K562 (cell line): Measurements from ENCODE around the gene NDST3. TPM values are rescaled to one million over a fixed set of nuclear protein-coding genes. Genes with fewer than 3 reads are reported as not detected.

Experiments used
- ATAC-seq: fragments of 200-7000 bp; cut with Tn5 transposase; 3 replicates; pipeline ENCODE4 v1.9.1; 2020; ENCODE audit warnings: moderate library complexity
- BruUV-seq: library from RNA; stranded (reverse); fragments of 400-500 nt; replicated peaks from 2 replicates; lab custom pipeline; 2021; lab: Mats Ljungman, UMichigan
- CTCF ChIA-PET: fragments of 300-600 bp; formaldehyde crosslinking; extraction: SDS; loops from one replicate; lab custom pipeline; 2021; ENCODE audit warnings: low intra/inter-chr PET ratio; lab: Yijun Ruan, JAX
- POLR2A ChIA-PET: fragments of 300-600, 350-650 bp; sonication (Branson Sonifier 250); formaldehyde crosslinking; extraction: SDS; loops from one replicate; lab custom pipeline; 2021; ENCODE audit warnings: antibody characterized with exemption, inconsistent platforms; lab: Yijun Ruan, JAX
- DNase-seq, 4 experiments: peaks; one replicate each; pipeline versions ENCODE4 v3.0.0 to v3.0.0-alpha.2; 2011 to 2018; ENCODE audit warnings: low spot score in 3 of 4, mixed read lengths in 3 of 4; ENCODE audit errors: extremely low read depth in 1 of 4
- FAIRE-seq: peaks from 2 replicates; lab custom pipeline; 2011; peaks lifted over from hg19 to GRCh38; lab: Jason Lieb, UNC
- H2AFZ ChIP-seq: 2 replicates; pipeline ENCODE4 v1.6.0; 2011; ENCODE audit warnings: low read depth, low read length, control low read depth, inconsistent platforms
- H3K27ac ChIP-seq: fragments of 200-600 bp; 3 replicates; pipeline ENCODE4 v1.8.0; 2011; ENCODE audit warnings: low read depth, mild to moderate bottlenecking, control low read depth, inconsistent platforms, low read length, moderate library complexity, mixed read lengths; ENCODE audit errors: extremely low read depth
- H3K27me3 ChIP-seq, 2 experiments: fragments of 300-600 bp in 1 of 2; 2 replicates in 1 of 2; 3 replicates in 1 of 2; pipeline versions ENCODE4 v1.6.0 to v1.8.0; 2011; ENCODE audit warnings: inconsistent platforms in 2 of 2, low read length in 2 of 2, mild to moderate bottlenecking in 1 of 2, mixed read lengths in 1 of 2, moderate library complexity in 1 of 2; ENCODE audit not compliant: control insufficient read depth in 2 of 2, insufficient read depth in 2 of 2
- H3K36me3 ChIP-seq: fragments of 300-600 bp; 3 replicates; pipeline ENCODE4 v1.8.0; 2011; ENCODE audit warnings: mild to moderate bottlenecking, low read length, inconsistent platforms; ENCODE audit not compliant: control insufficient read depth, insufficient read depth
- H3K4me1 ChIP-seq, 2 experiments: fragments of 200-600 bp in 1 of 2; replicated peaks in 1 of 2; 2 replicates in 1 of 2; 3 replicates in 1 of 2; pipeline versions ENCODE4 v1.5.1 to v1.8.0; 2011; ENCODE audit warnings: inconsistent platforms in 2 of 2, low read length in 2 of 2, mild to moderate bottlenecking in 1 of 2, mixed read lengths in 1 of 2, moderate library complexity in 1 of 2; ENCODE audit not compliant: control insufficient read depth in 2 of 2, insufficient read depth in 2 of 2
- H3K4me2 ChIP-seq: 2 replicates; pipeline ENCODE4 v1.6.1; 2011; ENCODE audit warnings: low read length, control low read depth, inconsistent platforms, mixed read lengths; ENCODE audit not compliant: insufficient read depth
- H3K4me3 ChIP-seq: fragments of 200-600 bp; sonication (generic), shearing (Covaris generic); 2 replicates; pipeline ENCODE4 v1.5.1; 2016; ENCODE audit warnings: control low read depth, inconsistent platforms
- H3K79me2 ChIP-seq: fragments of 200-600 bp; 3 replicates; pipeline ENCODE4 v1.8.0; 2011; ENCODE audit warnings: low read length, inconsistent platforms; ENCODE audit not compliant: control insufficient read depth, insufficient read depth
- H3K9ac ChIP-seq, 2 experiments: 2 replicates each; pipeline versions ENCODE4 v1.6.0 to v1.6.1; 2011; ENCODE audit warnings: low read depth in 2 of 2, low read length in 2 of 2, control low read depth in 1 of 2, inconsistent platforms in 1 of 2, mild to moderate bottlenecking in 1 of 2, mixed read lengths in 1 of 2; ENCODE audit not compliant: insufficient read depth in 1 of 2
- H3K9me1 ChIP-seq: one replicate; pipeline ENCODE4 v1.6.0; 2011; ENCODE audit warnings: inconsistent platforms, mild to moderate bottlenecking, low read length, moderate library complexity; ENCODE audit not compliant: control insufficient read depth, insufficient read depth
- H3K9me3 ChIP-seq: replicated peaks from 2 replicates; pipeline ENCODE4 v1.5.1; 2011; ENCODE audit warnings: low read depth, low read length, inconsistent platforms; ENCODE audit not compliant: control insufficient read depth, insufficient read depth
- H4K20me1 ChIP-seq: replicated peaks from 2 replicates; pipeline ENCODE4 v1.6.1; 2011; ENCODE audit warnings: low read length, inconsistent platforms, mixed read lengths; ENCODE audit not compliant: control insufficient read depth, insufficient read depth
- COPS2 ChIP-seq: fragments of 450-650 bp; conservative IDR thresholded peaks from 2 replicates; pipeline ENCODE4 v1.6.1; 2016; ENCODE audit warnings: mild to moderate bottlenecking, moderate library complexity
- HCFC1 ChIP-seq: IDR thresholded peaks from 2 replicates; pipeline ENCODE4 v1.6.1; 2012; ENCODE audit warnings: low read depth, low read length, improper control_type of control experiment
- IRF2 ChIP-seq: sonication (generic); formaldehyde crosslinking; IDR thresholded peaks from 2 replicates; pipeline ENCODE4 v1.8.1; 2022; ENCODE audit warnings: mild to moderate bottlenecking, missing genetic modification reagents
- KAT2B ChIP-seq: IDR thresholded peaks from one replicate; pipeline ENCODE4 v1.6.1; 2012; ENCODE audit warnings: low read depth, mild to moderate bottlenecking, control low read depth, inconsistent platforms, low read length, moderate library complexity
- KLF13 ChIP-seq: fragments of 450-650 bp; IDR thresholded peaks from 2 replicates; pipeline ENCODE4 v1.6.1; 2016; ENCODE audit warnings: missing genetic modification characterization, low read depth, mild to moderate bottlenecking, missing compliant biosample characterization, moderate library complexity, borderline replicate concordance
- MTA2 ChIP-seq: fragments of 450-650 bp; IDR thresholded peaks from 2 replicates; pipeline ENCODE4 v1.6.1; 2016; ENCODE audit warnings: low read depth
- NCOA4 ChIP-seq: fragments of 450-650 bp; IDR thresholded peaks from 2 replicates; pipeline ENCODE4 v1.6.1; 2018; ENCODE audit warnings: mild to moderate bottlenecking; ENCODE audit not compliant: partially characterized antibody
- PYGO2 ChIP-seq: fragments of 450-650 bp; IDR thresholded peaks from 2 replicates; pipeline ENCODE4 v1.6.1; 2016; ENCODE audit warnings: mild to moderate bottlenecking, missing genetic modification characterization, moderate library complexity, missing compliant biosample characterization
- RBM22 ChIP-seq: fragments of 200-400 bp; formaldehyde crosslinking; IDR thresholded peaks from 2 replicates; pipeline ENCODE4 v1.6.1; 2018; ENCODE audit warnings: low read length, low read depth; ENCODE audit not compliant: poor library complexity, severe bottlenecking
- SNIP1 ChIP-seq: fragments of 450-650 bp; IDR thresholded peaks from 2 replicates; pipeline ENCODE4 v1.7.1; 2017; ENCODE audit warnings: low read depth, mild to moderate bottlenecking
- WGBS: fragments of 100-300 bp; shearing (Covaris generic); methylation state at CpG from one replicate; pipeline ENCODE4 v1.1.6; 2016; ENCODE audit warnings: low coverage, mixed read lengths; ENCODE audit not compliant: insufficient coverage; ENCODE audit errors: missing lambda C conversion rate; 5-methylcytosine and 5-hydroxymethylcytosine counted together
- in situ Hi-C: fragments of 300-500 bp; cut with MboI; formaldehyde crosslinking; loops from 4 replicates; pipeline ENCODE4 v1.15.0; 2018; ENCODE audit warnings: inconsistent platforms, mixed read lengths
- intact Hi-C: fragments of 100-400 bp; cut with micrococcal nuclease; formaldehyde crosslinking; loops from 2 replicates; pipeline ENCODE4 v1.14.2; 2022
- polyA plus RNA-seq, 8 experiments: library from polyadenylated mRNA; depleted of rRNA in 4 of 8; stranded (reverse) in 5 of 8; unstranded in 3 of 8; fragments of >200 nt; fragmentation: Nextera tagmentation in 2 of 8; fragmentation: Illumina TruSeq in 1 of 8; extraction: Ambion mirVana in 2 of 8; extraction: Trizol in 1 of 8; gene quantifications; 2 replicates each; pipeline versions ENCODE4 v1.2.1 to v1.2.3, GENCODE V29; 2011 to 2014; ENCODE audit warnings: inconsistent platforms in 1 of 8, missing spikeins in 1 of 8
- total RNA-seq, 7 experiments: library from RNA; depleted of rRNA in 6 of 7; stranded (reverse); fragments of >200 nt in 6 of 7; fragmentation: Illumina TruSeq in 2 of 7; extraction: Trizol in 2 of 7; gene quantifications; 2 replicates each; pipeline versions ENCODE4 v1.2.1 to v1.2.3, GENCODE V29; 2011 to 2021; ENCODE audit warnings: low replicate concordance in 1 of 7
- TF ChIP-seq, protein P1 (sequence below), 2 experiments: fragments of 200-800 bp in 1 of 2; sonication (Bioruptor generic) in 1 of 2; sonication (generic) in 1 of 2; formaldehyde crosslinking in 1 of 2; IDR thresholded peaks in 1 of 2; conservative IDR thresholded peaks in 1 of 2; 2 replicates each; pipeline versions ENCODE4 v1.5.0 to v1.6.1; 2016 to 2020; ENCODE audit warnings: missing compliant biosample characterization in 1 of 2, missing genetic modification characterization in 1 of 2, missing genetic modification reagents in 1 of 2
- TF ChIP-seq, protein P2 (sequence below): fragments of 450-650 bp; formaldehyde crosslinking; IDR thresholded peaks from 2 replicates; pipeline ENCODE4 v1.4.0; 2020; ENCODE audit warnings: mild to moderate bottlenecking, moderate library complexity

NDST3 gene
- total and polyA plus RNA-seq, 9 of the 15 experiments (the other 6 are each of a cell fraction or from before 2014, with no cell fraction given) = not detected

DNA sequence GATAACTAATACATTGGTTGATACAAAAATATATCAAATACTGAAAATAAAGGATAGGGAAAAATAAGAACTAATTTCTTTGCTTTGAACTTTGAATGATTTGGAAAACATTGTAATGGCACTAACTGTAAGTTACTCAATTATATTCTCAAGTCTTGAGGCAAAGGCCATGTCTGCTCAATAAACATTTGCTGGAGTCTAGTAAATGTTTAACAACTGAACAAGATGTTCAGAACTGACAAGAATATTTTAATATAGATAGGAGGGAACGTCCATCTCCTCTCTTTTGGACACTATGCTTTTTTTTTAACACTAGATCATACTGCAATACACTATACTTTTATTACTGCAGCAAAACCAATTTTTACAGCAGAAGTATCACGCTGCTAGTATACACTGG lies 242.3 kb downstream of the NDST3 start:
- ChIA-PET POLR2A (no interaction called here), CTCF (no interaction called here)

More for the DNA sequence above, 242.3 kb downstream of the NDST3 start:
- H3K27me3 ChIP-seq = no peaks in the 10 kb centered on the region
- H3K27ac ChIP-seq = no peak overlapping the region
- no TSS peak for BruUV-seq
- FAIRE-seq (no peak), ATAC-seq (no peak), DNase-seq (no peak)
- peaks cover 4% of the 10 kb centered on the region in 2 experiments; a peak in 2 of 5 replicates for H3K4me1 ChIP-seq
- intact Hi-C loops = loop anchor here (10.0 kb wide), 2 partner anchors 202 to 1922 kb away; no protein-coding TSS in a partner anchor
- H3K9ac ChIP-seq = no peak overlapping the region
- peaks cover 37% of the 10 kb centered on the region for H3K79me2 ChIP-seq
- H2AFZ ChIP-seq = no peak overlapping the region
- TF ChIP-seq COPS2 (no peak), MTA2 (no peak), SNIP1 (no peak), NCOA4 (no peak), RBM22 (no peak), KAT2B (no peak), IRF2 (CRISPR knock-in tag) (no peak), HCFC1 (no peak), KLF13 (no peak), PYGO2 (tag) (no peak)
- TF ChIP-seq, protein P1, sequence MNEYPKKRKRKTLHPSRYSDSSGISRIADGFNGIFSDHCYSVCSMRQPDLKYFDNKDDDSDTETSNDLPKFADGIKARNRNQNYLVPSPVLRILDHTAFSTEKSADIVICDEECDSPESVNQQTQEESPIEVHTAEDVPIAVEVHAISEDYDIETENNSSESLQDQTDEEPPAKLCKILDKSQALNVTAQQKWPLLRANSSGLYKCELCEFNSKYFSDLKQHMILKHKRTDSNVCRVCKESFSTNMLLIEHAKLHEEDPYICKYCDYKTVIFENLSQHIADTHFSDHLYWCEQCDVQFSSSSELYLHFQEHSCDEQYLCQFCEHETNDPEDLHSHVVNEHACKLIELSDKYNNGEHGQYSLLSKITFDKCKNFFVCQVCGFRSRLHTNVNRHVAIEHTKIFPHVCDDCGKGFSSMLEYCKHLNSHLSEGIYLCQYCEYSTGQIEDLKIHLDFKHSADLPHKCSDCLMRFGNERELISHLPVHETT (CRISPR knock-in tag; conservative IDR thresholded peaks at IDR 0.05 in 1 of 2, IDR thresholded peaks at IDR 0.05 in 1 of 2) = no peak
- TF ChIP-seq, protein P2, sequence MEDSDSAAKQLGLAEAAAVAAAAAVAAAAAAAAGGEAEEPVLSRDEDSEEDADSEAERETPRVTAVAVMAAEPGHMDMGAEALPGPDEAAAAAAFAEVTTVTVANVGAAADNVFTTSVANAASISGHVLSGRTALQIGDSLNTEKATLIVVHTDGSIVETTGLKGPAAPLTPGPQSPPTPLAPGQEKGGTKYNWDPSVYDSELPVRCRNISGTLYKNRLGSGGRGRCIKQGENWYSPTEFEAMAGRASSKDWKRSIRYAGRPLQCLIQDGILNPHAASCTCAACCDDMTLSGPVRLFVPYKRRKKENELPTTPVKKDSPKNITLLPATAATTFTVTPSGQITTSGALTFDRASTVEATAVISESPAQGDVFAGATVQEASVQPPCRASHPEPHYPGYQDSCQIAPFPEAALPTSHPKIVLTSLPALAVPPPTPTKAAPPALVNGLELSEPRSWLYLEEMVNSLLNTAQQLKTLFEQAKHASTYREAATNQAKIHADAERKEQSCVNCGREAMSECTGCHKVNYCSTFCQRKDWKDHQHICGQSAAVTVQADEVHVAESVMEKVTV (CRISPR knock-in tag) = no peak
- in situ Hi-C loops = loop anchor here (25.0 kb wide), 1 partner anchor 411 kb away; the partner anchor contains the start of gene METTL14
- H3K4me3 ChIP-seq = no peak overlapping the region
- no peaks in the 10 kb centered on the region for H4K20me1 ChIP-seq
- whole genome bisulfite sequencing = 36% methylated on average over 2 of the region's 2 CpGs
- H3K36me3 ChIP-seq = peaks cover 30% of the 10 kb centered on the region
- no peaks in the 10 kb centered on the region for H3K9me3 ChIP-seq
- no peak overlapping the region for H3K4me2 ChIP-seq
- H3K9me1 ChIP-seq = no peaks in the 10 kb centered on the region
